Measurements from ENCODE around the gene FMNL2.
"Not testable (repeated sequence)": the region's sequence is repeated elsewhere in the genome, so short reads cannot be mapped to it uniquely, and the experiment has no call there.

FMNL2 gene

GRCh38 chr2:152335016-152335725, at the start of gene FMNL2:
Gene FMNL2 (plus strand): TSS chr2:152335174.
- DNase-seq (ENCODE audit: low read depth) = peak; percentile 34

- DNase-seq (ENCODE audit: low read depth) = no peak
Observed at GRCh38 chr2:152292991-152293390, 42.0 kb upstream of the FMNL2 start.

GRCh38 chr2:152297715-152298114, 37.3 kb upstream of the FMNL2 start:
- no peak for DNase-seq (ENCODE audit: low read depth)

- DNase-seq (ENCODE audit: low read depth) = no peak
Observed at GRCh38 chr2:152298754-152299153, 36.2 kb upstream of the FMNL2 start.

- no peak for DNase-seq (ENCODE audit: low read depth)
Observed at GRCh38 chr2:152301131-152301530, 33.8 kb upstream of the FMNL2 start.

- DNase-seq (ENCODE audit: low read depth) = no peak
Observed at GRCh38 chr2:152303951-152304350, 31.0 kb upstream of the FMNL2 start.

GRCh38 chr2:152304836-152305235, 30.1 kb upstream of the FMNL2 start:
- no peak for DNase-seq (ENCODE audit: low read depth)

- DNase-seq (ENCODE audit: low read depth) = no peak
Observed at GRCh38 chr2:152307863-152308262, 27.1 kb upstream of the FMNL2 start.

- DNase-seq (ENCODE audit: low read depth) = no peak
Observed at GRCh38 chr2:152309352-152310214, 25.4 kb upstream of the FMNL2 start.

GRCh38 chr2:152319822-152320570, 15.0 kb upstream of the FMNL2 start:
- DNase-seq (ENCODE audit: low read depth) = no peak

- DNase-seq (ENCODE audit: low read depth) = no peak
Observed at GRCh38 chr2:152320814-152321213, 14.2 kb upstream of the FMNL2 start.

GRCh38 chr2:152322222-152322621, 12.8 kb upstream of the FMNL2 start:
- DNase-seq (ENCODE audit: low read depth) = no peak

- DNase-seq (ENCODE audit: low read depth) = not testable (repeated sequence)
Observed at GRCh38 chr2:152325126-152325525, 9.8 kb upstream of the FMNL2 start.

GRCh38 chr2:152326710-152327109, 8.3 kb upstream of the FMNL2 start:
- no peak for DNase-seq (ENCODE audit: low read depth)

GRCh38 chr2:152328013-152328412, 7.0 kb upstream of the FMNL2 start:
- DNase-seq (ENCODE audit: low read depth) = no peak

- no peak for DNase-seq (ENCODE audit: low read depth)
Observed at GRCh38 chr2:152330235-152330866, 4.6 kb upstream of the FMNL2 start.

GRCh38 chr2:152334701-152335015, 316 bp upstream of the FMNL2 start:
- DNase-seq (ENCODE audit: low read depth) = no peak

- no peak for DNase-seq (ENCODE audit: low read depth)
Observed at GRCh38 chr2:152335726-152336118, 748 bp downstream of the FMNL2 start.

- DNase-seq (ENCODE audit: low read depth) = no peak
Observed at GRCh38 chr2:152336119-152336853, 1.3 kb downstream of the FMNL2 start.

GRCh38 chr2:152336854-152337510, 2.0 kb downstream of the FMNL2 start:
- no peak for DNase-seq (ENCODE audit: low read depth)

- no peak for DNase-seq (ENCODE audit: low read depth)
Observed at GRCh38 chr2:152337511-152337903, 2.5 kb downstream of the FMNL2 start.
